GM19239 (cell line): ENCODE measurements around the gene SEMA5A.
"Not testable (repeated sequence)": the region's sequence is repeated elsewhere in the genome, so short reads cannot be mapped to it uniquely, and the experiment has no call there.

Experiments used
- DNase-seq: peaks from one replicate; pipeline ENCODE4 v3.0.0; 2011; ENCODE audit warnings: low spot score; ENCODE audit not compliant: insufficient read length
- FAIRE-seq: peaks from 2 replicates; lab custom pipeline; 2011; peaks lifted over from hg19 to GRCh38; lab: Jason Lieb, UNC

The SEMA5A gene

GRCh38 chr5:9409413-9409960 is 136.4 kb downstream of the SEMA5A start:
- FAIRE-seq = no peak
- no peak for DNase-seq

- FAIRE-seq = no peak
- no peak for DNase-seq
Measured at GRCh38 chr5:9408964-9409363, 136.9 kb downstream of the SEMA5A start.

DNA sequence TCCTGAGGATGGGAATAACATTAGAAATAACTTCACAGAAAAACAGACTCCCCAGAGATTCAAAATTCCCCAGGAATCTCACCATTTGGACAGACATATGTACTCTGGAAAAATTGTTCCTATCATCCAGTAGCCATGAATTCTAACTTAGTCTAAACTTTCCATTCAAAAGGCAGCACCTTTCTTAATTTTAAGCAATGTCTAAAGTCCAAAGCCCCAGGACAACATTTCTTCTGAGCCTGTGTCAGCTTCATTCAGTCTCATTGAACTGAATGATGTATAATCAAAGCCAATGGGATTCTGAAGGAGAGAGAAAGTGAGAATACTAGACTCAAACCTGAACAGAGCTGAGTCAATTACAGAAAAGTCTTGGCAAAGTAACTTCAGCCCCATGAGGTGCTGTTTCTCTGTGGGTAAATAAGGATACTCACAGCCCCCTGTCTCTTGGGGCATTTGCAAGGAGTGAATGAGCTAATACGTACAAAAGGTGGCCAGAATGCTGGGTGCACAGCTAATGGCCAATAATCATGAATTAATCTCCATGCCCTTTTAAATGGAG is 140.6 kb downstream of the SEMA5A start:
- FAIRE-seq = no peak

DNA sequence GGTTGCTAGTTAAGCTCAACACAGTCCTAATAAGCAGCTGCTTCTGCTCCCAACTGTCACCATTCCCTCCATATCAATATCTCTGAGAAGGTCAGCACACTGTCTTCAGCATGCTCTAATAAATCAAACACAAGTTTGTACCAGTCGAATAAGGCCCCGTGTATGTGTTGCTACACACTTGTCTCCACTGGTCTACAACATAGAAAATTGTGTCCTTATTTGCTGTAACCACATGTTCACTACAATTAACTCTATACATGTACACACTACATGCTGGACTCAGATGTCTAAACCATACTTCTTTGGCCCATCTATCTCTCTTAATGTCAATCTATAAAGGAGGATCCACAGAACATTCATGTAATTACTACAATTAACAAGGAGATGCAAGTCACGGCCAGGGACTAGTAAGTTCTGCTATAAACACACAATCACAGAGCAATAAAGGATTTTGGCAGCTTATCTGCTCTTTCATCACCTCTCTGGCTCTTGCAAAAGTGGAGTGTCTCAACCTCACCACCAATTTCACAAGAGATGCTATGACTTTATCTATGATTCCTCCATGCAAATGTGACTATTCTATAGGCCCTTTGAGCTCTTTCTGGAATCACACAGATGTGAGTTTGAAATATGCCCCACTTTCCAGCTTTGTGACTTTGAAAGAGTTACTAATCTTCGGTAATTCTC is 143.9 kb downstream of the SEMA5A start:
- FAIRE-seq (no peak), DNase-seq (no peak)

More for the DNA sequence above, 140.6 kb downstream of the SEMA5A start:
- DNase-seq = no peak

DNA sequence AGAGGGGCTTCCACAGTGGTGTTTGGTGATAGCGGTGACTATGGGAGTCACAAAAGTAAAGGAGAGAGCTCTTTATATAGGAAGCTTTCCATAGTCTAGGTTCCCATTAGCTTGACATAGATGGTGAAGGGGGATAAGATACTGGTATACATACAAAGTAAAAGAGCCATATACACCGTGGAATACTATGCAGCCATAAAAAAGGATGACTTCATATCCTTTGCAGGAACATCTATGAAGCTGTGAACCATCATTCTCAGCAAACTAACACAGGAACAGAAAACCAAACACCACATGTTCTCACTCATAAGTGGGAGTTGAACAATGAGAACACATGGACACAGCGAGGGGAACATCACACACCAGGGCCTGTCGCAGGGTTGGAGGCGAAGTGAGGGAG is 146.1 kb downstream of the SEMA5A start:
- DNase-seq, FAIRE-seq: not testable (repeated sequence)

- FAIRE-seq = no peak
Measured at GRCh38 chr5:9399094-9399493, 146.8 kb downstream of the SEMA5A start.

GRCh38 chr5:9398227-9398626 is 147.6 kb downstream of the SEMA5A start:
- DNase-seq = no peak
- FAIRE-seq = no peak

More at GRCh38 chr5:9399094-9399493, 146.8 kb downstream of the SEMA5A start:
- DNase-seq = no peak

GRCh38 chr5:9396285-9396770 is 149.5 kb downstream of the SEMA5A start:
- FAIRE-seq (no peak), DNase-seq (no peak)

- DNase-seq = no peak
- no peak for FAIRE-seq
Measured at GRCh38 chr5:9395706-9396105, 150.2 kb downstream of the SEMA5A start.

DNA sequence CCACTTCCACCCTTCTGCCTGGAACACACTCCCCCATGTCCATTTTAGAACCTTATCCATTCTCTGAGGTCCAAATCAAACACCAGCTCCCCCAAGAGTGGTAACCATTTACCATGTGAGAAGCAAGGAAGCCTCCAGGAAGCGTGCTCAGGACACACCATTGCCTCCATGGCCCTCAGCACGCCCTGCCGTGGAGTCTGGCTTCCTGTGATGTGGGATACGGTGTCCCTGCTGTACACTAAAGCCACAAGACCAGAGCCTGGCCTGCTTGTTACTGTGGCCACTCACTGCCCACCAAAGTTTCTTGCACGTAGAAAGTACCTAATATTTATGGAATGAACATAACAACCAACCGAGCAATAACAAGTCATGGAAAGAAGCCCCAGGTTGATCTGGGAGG is 151.7 kb downstream of the SEMA5A start:
- FAIRE-seq = no peak

GRCh38 chr5:9392625-9393024 is 153.2 kb downstream of the SEMA5A start:
- no peak for FAIRE-seq
- DNase-seq = no peak

More for the DNA sequence above, 151.7 kb downstream of the SEMA5A start:
- DNase-seq = no peak

- no peak for FAIRE-seq
- no peak for DNase-seq
Measured at GRCh38 chr5:9391080-9391479, 154.8 kb downstream of the SEMA5A start.

- no peak for DNase-seq
- FAIRE-seq = no peak
Measured at GRCh38 chr5:9390113-9390512, 155.8 kb downstream of the SEMA5A start.

GRCh38 chr5:9388941-9389674 is 156.8 kb downstream of the SEMA5A start:
- FAIRE-seq (no peak), DNase-seq (no peak)

GRCh38 chr5:9387879-9388278 is 158.0 kb downstream of the SEMA5A start:
- DNase-seq = no peak
- no peak for FAIRE-seq

GRCh38 chr5:9386945-9387344 is 158.9 kb downstream of the SEMA5A start:
- no peak for DNase-seq
- no peak for FAIRE-seq

- FAIRE-seq (no peak), DNase-seq (no peak)
Measured at GRCh38 chr5:9382522-9382921, 163.4 kb downstream of the SEMA5A start.

- DNase-seq (no peak), FAIRE-seq (peak; percentile 52)
Measured at GRCh38 chr5:9381464-9381863, 164.4 kb downstream of the SEMA5A start.

DNA sequence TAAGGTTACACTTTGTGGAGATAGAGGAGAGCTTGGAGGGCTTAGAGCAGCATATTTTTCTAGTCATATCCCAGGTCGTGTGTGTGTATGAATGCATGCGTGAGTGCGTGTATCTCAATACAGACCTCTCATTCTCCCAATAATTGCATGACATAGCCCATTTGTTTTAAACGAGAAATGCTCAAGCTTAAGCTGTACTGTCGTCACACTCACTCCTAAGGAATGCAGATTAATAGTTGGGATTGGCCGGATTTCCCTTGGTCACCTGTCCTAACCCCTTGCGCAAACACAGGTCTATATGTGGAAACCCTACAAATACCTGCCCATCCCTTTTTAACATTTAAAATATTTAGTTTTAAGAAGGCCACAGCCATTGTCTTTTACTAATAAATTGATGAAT is 165.8 kb downstream of the SEMA5A start:
- DNase-seq (no peak), FAIRE-seq (no peak)

- FAIRE-seq = no peak
- no peak for DNase-seq
Measured at GRCh38 chr5:9376363-9377117, 169.3 kb downstream of the SEMA5A start.
